ENCODE measurements around the gene PPM1L.

The PPM1L gene

GRCh38 chr3:160885791-160886286 lies 129.8 kb downstream of the PPM1L start:
- no peak overlapping the region for H3K4me3 ChIP-seq (ENCODE audit: low read depth, low read length)
- no peak for TF ChIP-seq CTCF (IDR thresholded peaks at IDR 0.05; ENCODE audit: low read depth, low read length)

GRCh38 chr3:160886421-160886820 lies 130.4 kb downstream of the PPM1L start:
- TF ChIP-seq CTCF (IDR thresholded peaks at IDR 0.05; ENCODE audit: low read depth, low read length): no peak
- no peak overlapping the region for H3K4me3 ChIP-seq (ENCODE audit: low read depth, low read length)

GRCh38 chr3:160893207-160893606 lies 137.2 kb downstream of the PPM1L start:
- H3K4me3 ChIP-seq (ENCODE audit: low read depth, low read length): no peak overlapping the region

GRCh38 chr3:160904691-160905090 lies 148.7 kb downstream of the PPM1L start:
- TF ChIP-seq CTCF (IDR thresholded peaks at IDR 0.05; ENCODE audit: low read depth, low read length): no peak
- no peak overlapping the region for H3K4me3 ChIP-seq (ENCODE audit: low read depth, low read length)

More at GRCh38 chr3:160893207-160893606, 137.2 kb downstream of the PPM1L start:
- no peak for TF ChIP-seq CTCF (IDR thresholded peaks at IDR 0.05; ENCODE audit: low read depth, low read length)

- no peak overlapping the region for H3K4me3 ChIP-seq (ENCODE audit: low read depth, low read length)
- no peak for TF ChIP-seq CTCF (IDR thresholded peaks at IDR 0.05; ENCODE audit: low read depth, low read length)
These were observed 150.6 kb downstream of the PPM1L start for GRCh38 chr3:160906646-160907045.

- no peak for TF ChIP-seq CTCF (IDR thresholded peaks at IDR 0.05; ENCODE audit: low read depth, low read length)
- H3K4me3 ChIP-seq (ENCODE audit: low read depth, low read length): no peak overlapping the region
These were observed 153.9 kb downstream of the PPM1L start for GRCh38 chr3:160909917-160910316.

- no peak for TF ChIP-seq CTCF (IDR thresholded peaks at IDR 0.05; ENCODE audit: low read depth, low read length)
- no peak overlapping the region for H3K4me3 ChIP-seq (ENCODE audit: low read depth, low read length)
These were observed 155.4 kb downstream of the PPM1L start for GRCh38 chr3:160911411-160911810.

All from WI38 (cell line).